GM21529 (cell line): ENCODE data around the gene XRCC1.
A peak's percentile ranks its signal among the peaks of the same experiment; 100 is the strongest.
"Not testable (repeated sequence)": the region's sequence is repeated elsewhere in the genome, so short reads cannot be mapped to it uniquely, and the experiment has no call there.

Experiments used
- ATAC-seq: cut with Tn5 transposase; IDR thresholded peaks from one replicate; pipeline ENCODE4 v1.9.1; 2021; ENCODE audit not compliant: unreplicated experiment

Gene XRCC1

GRCh38 chr19:43575955-43576878 lies 890 bp upstream of the XRCC1 start:
- ATAC-seq, result no peak

GRCh38 chr19:43574424-43575155 lies 737 bp downstream of the XRCC1 start:
- no peak for ATAC-seq

GRCh38 chr19:43572171-43572588 lies 3.1 kb downstream of the XRCC1 start:
- no peak for ATAC-seq

- no peak for ATAC-seq
These were observed 5.0 kb downstream of the XRCC1 start for GRCh38 chr19:43570174-43570791.

- no peak for ATAC-seq
These were observed 5.7 kb downstream of the XRCC1 start for GRCh38 chr19:43569657-43570056.

- no peak for ATAC-seq
These were observed 10.5 kb downstream of the XRCC1 start for GRCh38 chr19:43564800-43565199.

- no peak for ATAC-seq
These were observed 11.4 kb downstream of the XRCC1 start for GRCh38 chr19:43563816-43564457.

- ATAC-seq, result peak; percentile 58
These were observed 12.6 kb downstream of the XRCC1 start for GRCh38 chr19:43562698-43563241.

GRCh38 chr19:43562226-43562697 lies 13.1 kb downstream of the XRCC1 start:
- no peak for ATAC-seq

- ATAC-seq, result no peak
These were observed 14.0 kb downstream of the XRCC1 start for GRCh38 chr19:43561139-43561970.

- no peak for ATAC-seq
These were observed 14.6 kb downstream of the XRCC1 start for GRCh38 chr19:43560687-43561086.

- ATAC-seq, result no peak
These were observed 20.0 kb downstream of the XRCC1 start for GRCh38 chr19:43555185-43555770.

GRCh38 chr19:43554317-43554895 lies 20.9 kb downstream of the XRCC1 start:
- no peak for ATAC-seq

GRCh38 chr19:43553656-43554055 lies 21.7 kb downstream of the XRCC1 start:
- ATAC-seq, result no peak

GRCh38 chr19:43552616-43553015 lies 22.7 kb downstream of the XRCC1 start:
- ATAC-seq, result no peak

GRCh38 chr19:43552198-43552450 lies 23.2 kb downstream of the XRCC1 start:
- no peak for ATAC-seq

- no peak for ATAC-seq
These were observed 23.7 kb downstream of the XRCC1 start for GRCh38 chr19:43551399-43552197.

- ATAC-seq, result no peak
These were observed 26.6 kb downstream of the XRCC1 start for GRCh38 chr19:43548706-43549105.

GRCh38 chr19:43547926-43548325 lies 27.4 kb downstream of the XRCC1 start:
- not testable (repeated sequence) for ATAC-seq
